Activated CD4-positive, alpha-beta T cell treated with anti-CD3 and anti-CD28 coated beads, Interleukin-2, amount 50 U/mL, for 16 hours (primary cell): ENCODE measurements around the gene GFI1.
A peak's percentile ranks its signal among the peaks of the same experiment; 100 is the strongest.
"Not testable (repeated sequence)": the region's sequence is repeated elsewhere in the genome, so short reads cannot be mapped to it uniquely, and the experiment has no call there.

ENCODE experiments used
- DNase-seq: peaks from one replicate; pipeline ENCODE4 v3.0.0-alpha.2; 2020

GFI1 gene

GRCh38 chr1:92486251-92487077, at the start of gene GFI1:
GFI1 (minus strand) TSS chr1:92486925; CDS start chr1:92483487, 3,438 bp downstream.
- peak; percentile 80 for DNase-seq

- DNase-seq: peak; percentile 63
Observed at GRCh38 chr1:92532371-92532770, 45.6 kb upstream of the GFI1 start.

- not testable (repeated sequence) for DNase-seq
Observed at GRCh38 chr1:92531939-92532338, 45.2 kb upstream of the GFI1 start.

GRCh38 chr1:92527670-92528069, 40.9 kb upstream of the GFI1 start:
- no peak for DNase-seq

GRCh38 chr1:92524944-92525590, 38.3 kb upstream of the GFI1 start:
- not testable (repeated sequence) for DNase-seq

- DNase-seq: no peak
Observed at GRCh38 chr1:92519043-92519442, 32.3 kb upstream of the GFI1 start.

GRCh38 chr1:92516574-92516973, 29.8 kb upstream of the GFI1 start:
- no peak for DNase-seq

GRCh38 chr1:92515796-92516201, 29.1 kb upstream of the GFI1 start:
- no peak for DNase-seq

GRCh38 chr1:92511541-92511940, 24.8 kb upstream of the GFI1 start:
- DNase-seq: no peak

- DNase-seq: no peak
Observed at GRCh38 chr1:92509619-92510018, 22.9 kb upstream of the GFI1 start.

- DNase-seq: no peak
Observed at GRCh38 chr1:92505015-92505692, 18.4 kb upstream of the GFI1 start.

GRCh38 chr1:92504291-92505014, 17.7 kb upstream of the GFI1 start:
- no peak for DNase-seq

- DNase-seq: no peak
Observed at GRCh38 chr1:92503926-92504285, 17.2 kb upstream of the GFI1 start.

- DNase-seq: no peak
Observed at GRCh38 chr1:92503043-92503925, 16.6 kb upstream of the GFI1 start.

- DNase-seq: no peak
Observed at GRCh38 chr1:92502247-92502646, 15.5 kb upstream of the GFI1 start.

- DNase-seq: no peak
Observed at GRCh38 chr1:92500552-92500951, 13.8 kb upstream of the GFI1 start.

- peak; percentile 32 for DNase-seq
Observed at GRCh38 chr1:92495392-92496063, 8.8 kb upstream of the GFI1 start.

GRCh38 chr1:92494485-92495141, 7.9 kb upstream of the GFI1 start:
- no peak for DNase-seq

GRCh38 chr1:92493139-92493538, 6.4 kb upstream of the GFI1 start:
- no peak for DNase-seq

- no peak for DNase-seq
Observed at GRCh38 chr1:92488832-92489231, 2.1 kb upstream of the GFI1 start.

- no peak for DNase-seq
Observed at GRCh38 chr1:92488416-92488815, 1.7 kb upstream of the GFI1 start.
